ENCODE results near the gene ALOX15.

DNA sequence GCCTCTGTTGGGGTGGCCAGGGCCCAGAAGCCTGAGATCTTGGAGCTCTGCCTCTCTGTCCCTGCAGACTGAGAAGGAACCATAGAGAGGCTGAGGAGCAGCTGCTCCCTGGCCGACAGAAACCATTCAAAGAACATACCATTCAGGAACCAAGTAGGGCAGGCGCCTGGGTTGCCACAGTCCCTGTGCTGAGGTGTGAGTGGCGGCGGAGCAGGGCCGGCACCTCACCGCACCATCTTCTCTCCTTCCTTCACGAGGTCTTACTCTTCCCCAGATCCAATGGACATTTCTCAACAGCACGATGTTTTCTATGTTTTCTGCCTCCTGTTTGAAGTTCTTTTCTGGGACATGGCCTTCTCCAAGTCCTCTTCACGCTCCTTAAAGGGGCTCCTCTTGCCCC is 22.8 kb upstream of the ALOX15 start:
- TF ChIP-seq, protein P1, sequence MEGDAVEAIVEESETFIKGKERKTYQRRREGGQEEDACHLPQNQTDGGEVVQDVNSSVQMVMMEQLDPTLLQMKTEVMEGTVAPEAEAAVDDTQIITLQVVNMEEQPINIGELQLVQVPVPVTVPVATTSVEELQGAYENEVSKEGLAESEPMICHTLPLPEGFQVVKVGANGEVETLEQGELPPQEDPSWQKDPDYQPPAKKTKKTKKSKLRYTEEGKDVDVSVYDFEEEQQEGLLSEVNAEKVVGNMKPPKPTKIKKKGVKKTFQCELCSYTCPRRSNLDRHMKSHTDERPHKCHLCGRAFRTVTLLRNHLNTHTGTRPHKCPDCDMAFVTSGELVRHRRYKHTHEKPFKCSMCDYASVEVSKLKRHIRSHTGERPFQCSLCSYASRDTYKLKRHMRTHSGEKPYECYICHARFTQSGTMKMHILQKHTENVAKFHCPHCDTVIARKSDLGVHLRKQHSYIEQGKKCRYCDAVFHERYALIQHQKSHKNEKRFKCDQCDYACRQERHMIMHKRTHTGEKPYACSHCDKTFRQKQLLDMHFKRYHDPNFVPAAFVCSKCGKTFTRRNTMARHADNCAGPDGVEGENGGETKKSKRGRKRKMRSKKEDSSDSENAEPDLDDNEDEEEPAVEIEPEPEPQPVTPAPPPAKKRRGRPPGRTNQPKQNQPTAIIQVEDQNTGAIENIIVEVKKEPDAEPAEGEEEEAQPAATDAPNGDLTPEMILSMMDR (IDR thresholded peaks at IDR 0.05; ENCODE audit: borderline replicate concordance, extremely low read depth, low read length, poor library complexity, severe bottlenecking) = no peak
- TF ChIP-seq EZH2 (IDR thresholded peaks at IDR 0.05; ENCODE audit: borderline replicate concordance, low read depth, low read length, severe bottlenecking) = no peak
